CD4-positive, alpha-beta T cell treated with Interleukin-4 for 1 hour (primary cell): Measurements from ENCODE around the gene CEL.
"Not testable (repeated sequence)": the region's sequence is repeated elsewhere in the genome, so short reads cannot be mapped to it uniquely, and the experiment has no call there.

Source experiments
- DNase-seq, 2 donors: peaks; one replicate each; pipeline ENCODE4 v3.0.0-alpha.2; 2020 to 2022

Gene CEL

DNA sequence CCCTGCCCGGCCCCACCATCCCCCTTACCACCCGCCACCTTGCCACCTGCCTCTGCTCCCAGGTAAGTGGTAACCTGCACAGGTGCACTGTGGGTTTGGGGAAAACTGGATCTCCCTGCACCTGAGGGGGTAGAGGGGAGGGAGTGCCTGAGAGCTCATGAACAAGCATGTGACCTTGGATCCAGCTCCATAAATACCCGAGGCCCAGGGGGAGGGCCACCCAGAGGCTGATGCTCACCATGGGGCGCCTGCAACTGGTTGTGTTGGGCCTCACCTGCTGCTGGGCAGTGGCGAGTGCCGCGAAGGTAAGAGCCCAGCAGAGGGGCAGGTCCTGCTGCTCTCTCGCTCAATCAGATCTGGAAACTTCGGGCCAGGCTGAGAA is at the start of gene CEL:
Gene CEL (plus strand): TSS at position 218 of the 382 bp plus-strand sequence. CDS start 22 bp downstream, at position 240.
- not testable (repeated sequence) for DNase-seq

DNA sequence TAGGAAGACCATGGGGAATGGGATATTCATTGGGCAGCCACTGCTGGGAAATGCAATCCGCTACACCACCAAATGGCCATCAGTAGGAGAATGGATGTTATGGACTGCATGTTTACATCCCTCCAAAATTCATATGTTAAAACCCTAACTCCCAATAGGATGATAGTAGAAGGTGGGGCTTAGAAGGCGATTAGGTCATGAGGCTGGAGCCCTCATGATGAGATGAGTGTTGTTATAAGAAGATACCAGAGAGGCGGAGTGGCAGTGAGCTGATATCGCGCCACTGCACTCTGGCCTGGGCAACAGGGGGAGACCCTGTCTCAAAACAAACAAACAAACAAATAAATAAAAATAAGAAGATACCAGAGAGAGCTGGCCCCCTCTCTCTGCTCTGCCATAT is 47.1 kb upstream of the CEL start:
- DNase-seq = no peak

DNA sequence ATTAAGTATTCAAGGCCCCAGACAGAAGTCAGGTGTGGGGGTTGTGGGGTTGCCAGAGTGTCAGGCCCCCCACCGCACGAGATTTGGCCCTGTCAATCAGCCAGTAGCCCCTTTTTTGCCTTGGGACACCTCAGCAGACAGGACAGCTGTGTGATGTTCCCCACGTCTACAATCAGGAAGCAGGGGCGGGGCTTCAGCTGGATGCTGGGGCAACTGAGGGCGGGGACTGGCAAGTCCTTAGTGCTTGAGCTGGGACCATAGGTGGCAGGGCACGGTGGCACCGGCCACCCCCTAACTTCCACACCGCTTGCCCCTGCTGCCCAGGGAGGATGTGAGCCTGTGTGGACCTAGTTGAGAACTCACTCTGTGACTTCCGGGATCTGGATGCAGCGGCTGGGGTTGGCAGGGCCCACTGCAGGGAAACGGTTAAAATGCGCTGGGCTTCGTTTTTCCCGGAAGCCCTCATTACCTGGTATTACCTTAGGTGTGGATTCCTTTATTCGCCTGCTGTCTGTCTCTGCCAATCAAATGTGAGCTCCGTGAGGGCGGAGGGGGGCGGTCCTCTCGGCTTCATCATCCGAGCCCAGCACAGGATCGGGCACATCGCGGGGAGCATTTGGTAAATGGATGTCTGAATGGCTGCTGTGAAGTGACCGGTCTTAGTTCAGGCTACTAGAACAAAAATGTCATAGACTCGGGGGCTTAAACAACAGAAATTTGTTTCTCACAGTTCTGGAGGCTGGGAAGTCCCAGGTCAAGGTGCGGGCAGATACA is 38.5 kb upstream of the CEL start:
- peak; percentile 23 to 37 for DNase-seq

DNA sequence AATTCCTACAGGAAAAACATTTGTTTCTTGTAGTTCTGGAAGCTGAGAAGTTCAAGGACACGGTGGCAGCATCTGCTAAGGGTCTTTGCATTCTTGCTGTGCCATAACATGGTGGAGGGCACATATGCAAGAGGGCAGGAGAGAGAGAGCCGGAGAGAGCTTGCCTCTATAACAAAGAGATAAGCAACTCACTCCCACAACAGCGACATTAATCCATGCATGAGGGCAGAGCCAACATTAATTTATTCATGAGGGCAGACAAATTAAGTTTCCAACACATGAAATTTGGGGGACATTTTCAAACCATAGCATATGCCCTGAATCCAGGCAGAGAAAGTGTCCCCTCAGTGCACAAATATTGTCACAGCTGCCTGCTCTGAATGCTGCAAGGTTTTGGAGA is 35.4 kb upstream of the CEL start:
- no peak for DNase-seq

DNA sequence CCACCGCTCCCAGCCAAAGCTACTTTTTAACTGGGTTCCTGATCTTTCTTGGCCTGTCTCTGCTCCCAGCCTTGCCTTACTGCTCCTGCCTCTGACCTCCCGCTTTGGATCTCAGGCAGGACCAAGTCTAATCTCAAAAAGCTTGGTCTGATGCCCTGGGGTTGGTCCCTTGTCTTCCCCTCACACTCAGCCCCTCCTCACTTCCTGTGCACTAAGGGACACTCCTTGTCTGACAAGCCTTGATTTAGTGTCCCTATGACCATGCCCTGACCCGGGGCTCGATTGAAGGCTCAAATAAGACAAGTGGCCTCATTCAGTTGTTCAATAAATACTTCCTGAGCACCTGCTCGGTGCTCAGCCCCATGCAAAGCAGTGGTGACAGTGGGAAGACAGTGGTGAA is 34.6 kb upstream of the CEL start:
- DNase-seq = no peak

DNA sequence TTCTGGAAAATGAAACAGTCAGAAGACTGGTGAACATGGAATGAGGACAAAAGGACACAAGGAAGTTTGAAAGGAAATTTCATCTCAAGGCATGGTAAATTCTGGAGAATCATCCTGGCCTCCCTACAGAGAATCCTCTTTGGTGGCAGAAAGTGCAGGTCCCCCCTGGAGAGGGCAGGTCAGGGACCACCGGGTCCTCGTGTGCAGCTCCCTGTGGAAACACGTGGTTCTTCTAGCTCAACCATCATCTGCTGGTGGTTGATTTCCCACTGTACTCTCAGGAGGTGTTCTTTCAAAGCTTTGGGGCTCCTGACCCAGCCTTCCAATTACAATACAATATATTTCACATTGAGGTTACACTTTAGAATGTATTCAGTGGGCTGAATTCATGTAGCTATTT is 33.6 kb upstream of the CEL start:
- DNase-seq = no peak

DNA sequence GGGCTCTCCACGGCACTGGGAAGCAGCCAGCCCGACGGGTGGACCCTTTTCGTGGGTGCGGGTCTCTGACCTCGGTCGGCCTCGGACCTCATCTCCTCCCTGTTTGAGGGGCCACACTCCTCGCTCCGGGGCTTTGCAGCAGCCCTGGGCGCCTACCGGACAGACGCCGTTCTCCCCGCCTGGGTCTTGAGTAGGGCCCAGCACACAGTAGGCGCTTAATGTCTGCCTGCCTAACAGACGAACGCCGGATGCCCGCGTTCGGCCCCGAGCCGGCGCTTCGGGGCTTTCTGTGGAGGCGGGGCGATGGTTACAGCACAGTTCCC is 31.8 kb upstream of the CEL start:
- no peak for DNase-seq

DNA sequence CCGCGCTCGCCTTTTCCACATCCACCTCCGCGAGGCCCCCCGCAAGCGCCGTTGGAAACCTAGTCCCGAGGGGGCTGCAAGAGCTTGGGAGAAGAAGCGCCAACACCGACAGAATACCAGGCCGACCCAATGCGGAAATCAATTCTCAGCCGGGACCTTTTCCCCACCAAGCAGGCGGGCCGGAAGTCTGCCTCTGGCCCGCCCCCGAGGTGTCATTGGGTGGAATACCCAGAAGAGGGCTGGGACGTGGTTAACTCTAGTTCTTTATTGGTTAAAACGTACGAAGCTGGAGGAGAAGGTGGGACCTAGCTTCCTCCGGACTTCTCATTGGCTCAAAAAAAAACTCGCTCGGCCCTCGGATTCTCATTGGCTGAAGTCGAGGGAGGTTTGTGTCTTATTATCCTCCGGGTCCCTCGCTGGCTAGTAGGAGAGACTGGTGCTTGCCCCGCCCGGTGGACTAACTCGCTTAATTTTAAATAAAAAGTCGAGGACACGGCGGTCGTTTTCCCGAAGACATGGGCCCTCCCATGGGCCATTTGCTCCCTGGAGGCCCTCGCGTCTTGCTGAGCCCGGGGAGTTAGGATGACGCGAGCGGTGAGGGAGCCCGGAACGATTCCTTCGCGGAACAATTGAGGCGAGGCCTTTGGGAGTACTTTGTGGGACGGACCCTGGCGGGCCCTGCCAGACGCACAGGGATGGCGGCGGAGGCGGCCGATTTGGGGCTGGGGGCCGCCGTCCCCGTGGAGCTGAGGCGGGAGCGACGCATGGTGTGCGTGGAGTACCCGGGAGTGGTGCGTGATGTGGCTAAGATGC is 31.3 kb upstream of the CEL start, which contains the start of gene GTF3C5:
Gene GTF3C5 (plus strand): TSS at position 681 of the 813 bp plus-strand sequence. CDS start 15 bp downstream, at position 696.
- DNase-seq = peak; percentile 95 to 97

DNA sequence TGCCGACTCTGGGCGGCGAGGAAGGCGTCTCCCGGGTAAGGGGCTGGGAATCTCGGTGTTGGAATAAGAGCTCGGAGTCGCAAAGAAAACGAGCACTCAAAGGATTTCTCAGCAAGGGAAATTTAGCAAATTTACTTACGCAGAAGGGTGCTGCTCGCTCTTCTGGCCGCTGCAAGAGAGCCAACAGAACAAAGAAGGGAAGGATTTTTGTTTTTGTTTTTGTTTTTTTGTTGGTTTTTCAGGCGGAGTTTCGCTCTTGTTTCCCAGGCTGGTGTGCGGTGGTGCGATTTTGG is 30.7 kb upstream of the CEL start:
- no peak for DNase-seq

DNA sequence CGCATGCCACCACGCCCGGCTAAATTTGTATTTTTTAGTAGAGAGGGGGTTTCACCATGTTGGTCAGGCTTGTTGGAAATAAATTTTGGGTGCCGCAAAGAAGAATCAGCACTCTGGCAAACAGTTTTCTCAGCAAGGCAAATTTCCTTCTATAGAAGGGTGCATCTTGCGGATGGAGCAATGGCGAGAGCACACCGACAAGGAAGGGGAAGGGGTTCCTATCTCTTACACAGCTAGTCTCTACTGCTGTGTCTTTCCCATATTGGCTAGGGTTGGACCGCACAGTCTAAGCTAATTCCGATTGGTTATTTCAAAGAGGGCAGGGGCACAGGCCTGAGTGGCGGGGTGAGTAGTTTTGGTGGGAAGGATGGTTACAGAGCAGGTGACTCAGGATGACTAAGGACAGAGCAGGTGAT is 30.3 kb upstream of the CEL start:
- DNase-seq = no peak

DNA sequence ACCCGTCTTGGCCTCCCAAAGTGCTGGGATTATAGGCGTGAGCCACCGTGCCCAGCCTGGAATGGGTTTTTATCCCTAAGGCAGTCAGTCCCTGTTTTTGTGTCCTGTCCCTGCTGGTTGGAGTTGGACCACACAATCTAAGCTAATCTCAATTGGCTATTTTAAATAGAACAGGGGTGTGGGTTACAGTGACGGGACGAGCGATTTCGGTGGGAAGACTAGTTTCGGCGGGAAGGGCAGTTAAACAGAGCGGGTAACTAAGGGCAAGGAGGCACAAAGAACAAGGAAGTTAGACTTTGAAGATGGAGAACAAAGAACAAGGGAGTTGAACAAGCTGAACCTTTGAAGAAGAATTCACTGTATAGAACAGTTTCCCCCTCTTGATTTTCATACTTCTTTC is 29.6 kb upstream of the CEL start:
- no peak for DNase-seq

DNA sequence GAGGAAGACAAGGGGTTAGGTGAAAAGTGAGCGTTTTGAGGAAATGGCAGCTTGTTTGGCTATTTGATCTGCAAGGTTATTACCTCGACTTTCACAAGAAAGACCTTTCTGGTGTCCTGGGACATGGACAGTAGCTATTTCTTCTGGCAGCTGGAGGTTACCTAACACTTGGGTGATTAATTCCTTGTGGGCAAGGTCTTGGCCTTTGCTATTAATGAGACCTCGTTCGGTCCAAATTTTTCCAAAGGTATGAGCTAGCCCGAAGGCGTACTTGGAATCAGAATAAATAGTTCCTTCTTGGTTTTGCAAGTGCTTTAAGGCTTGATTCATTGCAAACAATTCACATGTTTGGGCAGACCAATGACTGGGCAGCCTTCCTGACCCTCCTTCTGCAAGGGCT is 26.1 kb upstream of the CEL start:
- no peak for DNase-seq

DNA sequence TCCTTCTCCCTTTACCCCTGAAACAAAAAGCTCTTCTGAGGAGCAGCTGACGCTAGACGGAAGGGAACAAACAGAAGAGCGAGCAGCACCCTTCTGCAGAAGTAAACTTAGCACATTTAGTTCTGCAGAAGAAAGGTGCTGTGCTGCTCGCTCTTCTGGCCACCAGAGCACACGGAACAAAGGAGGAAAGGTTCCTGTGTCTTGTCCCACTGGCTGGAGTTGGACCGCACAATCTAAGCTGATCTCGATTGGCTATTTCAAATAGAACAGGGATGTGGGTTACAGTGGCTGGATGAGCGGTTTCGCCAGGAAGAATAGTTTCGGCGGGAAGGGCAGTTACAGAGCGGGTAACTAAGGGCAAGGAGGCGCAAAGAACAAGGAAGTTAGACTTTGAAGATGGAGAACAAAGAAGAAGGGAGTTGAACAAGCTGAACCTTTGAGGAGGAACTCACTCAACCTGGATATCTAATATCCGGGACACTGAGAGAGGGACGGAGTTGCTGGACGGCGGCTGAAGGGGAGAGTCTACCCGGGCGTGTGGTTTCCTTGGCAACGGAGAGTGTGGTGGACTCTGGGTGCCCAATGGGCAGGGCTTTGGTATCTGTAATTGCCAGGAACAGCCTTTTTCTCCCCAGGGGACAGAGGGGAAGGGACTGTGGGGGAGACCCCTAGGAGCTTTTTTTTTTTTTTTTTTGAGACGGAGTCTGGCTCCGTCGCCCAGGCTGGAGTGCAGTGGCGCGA is 23.8 kb upstream of the CEL start:
- DNase-seq = no peak

DNA sequence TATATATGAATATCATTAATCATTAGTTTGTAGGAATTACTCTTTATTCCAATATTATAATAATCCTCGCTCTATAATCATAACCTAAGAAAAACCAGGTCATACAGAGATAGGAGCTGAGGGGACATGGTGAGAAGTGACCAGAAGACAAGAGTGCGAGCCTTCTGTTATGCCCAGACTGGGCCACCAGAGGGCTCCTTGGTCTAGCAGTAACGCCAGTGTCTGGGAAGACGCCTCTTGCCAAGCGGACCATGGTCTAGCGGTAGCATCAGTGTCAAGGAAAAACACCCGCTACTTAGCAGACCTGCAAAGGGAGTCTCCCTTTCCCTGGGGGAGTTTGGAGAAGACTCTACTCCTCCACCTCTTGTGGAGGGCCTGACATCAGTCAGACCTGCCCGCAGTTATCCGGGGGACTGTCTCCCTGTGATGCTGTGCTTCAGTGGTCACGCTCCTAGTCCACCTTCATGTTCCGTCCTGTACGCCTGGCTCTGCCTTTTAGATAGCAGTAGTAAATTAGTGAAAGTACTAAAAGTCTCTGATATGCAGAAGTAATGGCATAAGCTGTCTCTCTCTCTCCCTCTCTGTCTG is 20.8 kb upstream of the CEL start:
- peak; percentile 39 to 43 for DNase-seq

DNA sequence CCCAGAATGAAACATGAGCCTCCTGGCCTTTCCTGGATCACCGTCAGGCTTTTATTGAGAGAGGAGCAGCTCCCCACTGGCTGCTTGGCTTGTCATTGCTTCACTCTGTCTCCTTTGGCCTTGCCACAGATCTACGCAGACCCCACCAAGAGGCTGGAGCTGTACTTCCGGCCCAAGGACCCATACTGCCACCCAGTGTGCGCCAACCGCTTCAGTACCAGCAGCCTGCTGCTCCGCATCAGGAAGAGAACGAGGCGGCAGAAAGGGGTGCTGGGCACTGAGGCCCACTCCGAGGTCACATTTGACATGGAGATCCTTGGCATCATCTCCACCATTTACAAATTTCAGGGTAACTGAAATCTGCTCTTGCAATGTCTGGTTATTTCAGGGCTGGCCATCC is 19.8 kb upstream of the CEL start:
- DNase-seq = no peak

DNA sequence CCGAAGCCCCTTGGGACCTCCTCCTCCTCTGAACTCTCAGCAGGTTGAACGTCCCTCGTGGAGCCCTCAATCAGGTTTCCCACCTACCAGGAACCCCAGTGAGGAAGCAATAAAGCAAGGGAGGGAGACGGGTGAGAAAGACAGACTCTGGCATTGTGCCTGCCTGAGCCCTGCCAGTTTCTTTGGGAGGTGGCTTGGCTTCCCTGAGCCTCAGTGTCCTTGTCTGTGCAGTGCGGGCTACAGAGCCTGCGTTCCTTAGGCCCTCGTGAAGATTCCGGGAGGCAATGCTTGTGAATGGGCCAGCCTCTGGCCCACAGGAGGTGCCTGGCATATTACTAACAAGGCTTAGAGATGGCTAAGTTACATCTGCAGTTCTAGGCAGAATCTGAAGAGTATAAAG is 19.1 kb upstream of the CEL start:
- DNase-seq = no peak

DNA sequence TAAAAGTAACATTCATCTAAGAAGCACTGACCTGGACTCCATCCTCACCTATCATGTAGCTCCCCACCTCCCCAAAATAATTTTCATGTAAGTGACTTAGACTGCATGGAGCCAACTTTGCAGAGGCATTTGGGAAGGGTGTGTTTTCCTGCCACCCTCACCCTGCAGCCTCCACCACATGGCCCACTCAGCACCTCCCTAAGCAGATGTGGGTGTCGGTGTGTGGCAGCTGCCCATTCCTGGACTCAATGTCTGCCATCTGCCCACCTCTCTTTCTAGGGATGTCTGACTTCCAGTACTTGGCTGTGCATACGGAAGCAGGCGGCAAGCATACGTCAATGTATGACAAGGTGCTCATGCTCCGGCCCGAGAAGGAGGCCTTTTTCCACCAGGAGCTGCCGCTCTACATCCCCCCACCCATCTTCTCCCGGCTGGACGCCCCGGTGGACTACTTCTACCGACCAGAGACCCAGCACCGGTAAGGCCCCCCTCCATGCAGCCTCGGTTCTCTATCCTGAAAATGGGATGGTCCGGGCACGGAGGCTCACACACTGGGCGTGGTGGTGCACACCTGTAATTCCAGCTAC is 18.2 kb upstream of the CEL start:
- DNase-seq = no peak

DNA sequence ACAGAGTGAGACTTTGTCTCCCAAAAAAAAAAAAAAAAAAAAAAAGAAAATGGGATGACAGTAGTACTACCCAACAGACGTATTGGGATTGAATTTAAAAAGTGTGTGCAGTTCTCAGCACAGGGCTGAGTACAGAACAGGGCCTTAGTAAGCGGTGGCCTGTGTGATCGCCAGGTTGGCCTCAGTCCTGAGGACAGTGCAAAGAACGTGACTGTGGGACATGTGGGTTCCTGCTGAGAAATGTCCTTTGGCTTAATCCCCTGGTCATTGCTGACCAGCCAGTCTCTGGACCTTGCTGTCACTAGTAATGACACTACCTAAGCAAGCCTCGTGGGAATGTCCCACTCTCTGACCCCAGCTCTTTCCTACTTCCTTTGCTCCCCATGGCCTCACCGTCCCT is 17.7 kb upstream of the CEL start:
- DNase-seq = no peak

DNA sequence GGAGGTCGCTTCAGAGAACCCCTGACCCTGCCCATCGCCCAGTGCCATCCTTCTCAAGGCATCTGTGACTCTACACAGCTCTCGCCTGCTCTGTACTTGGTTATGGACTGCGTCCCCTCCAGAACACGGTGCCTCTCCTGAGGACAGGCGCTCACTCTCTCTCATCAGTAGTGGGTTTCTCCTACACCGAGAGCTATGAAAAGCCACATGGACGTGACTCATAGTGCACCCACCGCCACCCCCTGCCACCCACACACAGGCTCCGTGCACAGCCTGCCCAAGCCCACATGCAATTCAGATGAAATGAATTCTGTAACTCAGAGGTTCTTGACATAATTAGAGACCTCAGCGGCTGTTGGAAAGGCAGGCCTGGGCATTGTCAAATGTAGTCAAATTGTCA is 17.1 kb upstream of the CEL start:
- DNase-seq = no peak

DNA sequence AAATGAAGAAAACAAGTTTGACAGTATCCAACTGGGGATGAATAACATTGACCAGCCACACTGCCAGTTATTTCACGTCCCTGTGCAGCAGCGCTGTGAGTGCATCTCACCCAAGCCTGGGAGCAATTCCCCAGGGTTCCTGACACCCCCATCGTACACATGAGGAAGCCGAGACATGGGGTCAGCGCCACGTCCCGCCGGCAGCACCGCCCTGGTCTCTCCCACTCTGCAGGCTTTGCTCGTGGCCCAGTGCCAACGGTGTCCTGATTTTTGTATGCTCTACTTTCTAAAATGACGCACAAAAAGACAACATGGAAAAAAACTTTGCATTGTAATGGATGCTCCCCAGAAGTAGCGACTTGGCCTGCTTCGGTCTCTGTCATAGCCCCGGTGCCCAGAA is 16.6 kb upstream of the CEL start:
- DNase-seq = no peak

DNA sequence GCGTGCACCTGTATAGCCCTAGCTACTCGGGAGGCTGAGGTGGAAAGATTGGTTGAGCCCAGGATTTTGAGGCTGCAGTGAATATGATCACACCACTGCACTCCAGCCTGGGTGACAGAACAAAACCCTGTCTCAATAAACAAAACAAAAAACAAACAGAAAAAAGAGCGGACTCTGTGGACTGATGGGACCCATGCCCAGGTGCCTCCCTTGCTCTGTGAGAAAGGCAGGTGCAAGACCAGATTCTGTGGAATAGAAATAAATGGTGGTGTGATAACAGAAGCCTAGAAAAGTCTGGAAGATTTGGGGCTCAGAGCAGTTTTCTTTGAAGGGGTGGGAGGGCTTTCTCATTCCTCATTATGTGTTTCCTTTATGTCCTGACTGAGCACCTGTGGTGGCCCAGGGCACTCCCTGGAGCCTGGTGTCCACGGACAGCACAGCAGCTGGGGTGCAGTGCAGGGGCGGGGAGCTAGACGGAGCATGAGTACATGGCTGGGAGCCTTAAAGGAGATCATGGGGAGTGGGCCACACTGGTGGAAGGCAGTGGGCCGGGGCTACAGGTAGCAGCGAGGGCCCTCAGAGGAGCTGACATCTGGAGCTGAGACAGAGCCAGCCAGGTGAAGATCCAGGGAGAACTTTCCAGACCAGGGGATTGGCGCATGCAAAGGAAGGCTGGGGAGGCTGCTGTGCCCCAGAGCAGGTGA is 15.4 kb upstream of the CEL start:
- no peak for DNase-seq

DNA sequence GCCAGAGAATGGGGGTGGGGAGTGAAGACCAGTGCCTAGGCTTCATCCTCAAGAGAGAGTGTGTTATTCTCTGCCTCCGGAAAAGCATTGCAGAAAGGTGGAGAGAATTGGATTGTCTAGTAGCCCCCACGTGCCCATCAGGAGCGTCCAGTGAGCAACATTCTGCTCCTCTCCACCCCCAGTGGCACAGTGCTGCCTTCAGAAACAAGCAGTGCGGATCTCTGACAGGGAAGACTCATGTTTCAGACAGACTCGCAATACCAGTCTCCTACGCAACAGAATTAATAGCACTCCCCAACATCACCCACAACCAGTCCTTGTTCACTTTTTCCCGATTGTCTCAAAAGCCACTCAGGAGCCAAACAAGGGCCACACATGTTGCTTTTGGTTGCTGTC is 14.9 kb upstream of the CEL start:
- DNase-seq = no peak

DNA sequence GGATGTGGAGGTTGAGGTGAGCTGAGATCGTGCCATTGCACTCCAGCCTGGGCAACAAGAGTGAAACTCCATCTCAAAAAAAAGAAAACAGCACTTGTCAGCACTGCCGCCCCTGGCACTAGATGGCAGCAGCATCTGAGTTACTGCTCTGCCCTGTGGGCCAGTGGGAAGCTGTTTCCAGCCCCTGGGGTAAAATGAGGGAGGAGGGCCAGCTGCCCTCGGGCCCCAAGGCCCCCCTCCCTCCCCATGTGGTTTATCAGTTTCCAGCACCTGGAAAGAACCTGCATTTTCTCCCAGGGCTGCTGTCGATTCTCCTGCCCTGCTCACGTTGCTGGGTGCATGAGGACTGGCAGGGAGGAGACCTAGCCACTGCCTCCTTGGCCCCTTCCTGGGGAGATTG is 13.2 kb upstream of the CEL start:
- peak in 1 of 2 donors; percentile 40 for DNase-seq
